ENCODE measurements around the gene ABHD12.

The ABHD12 gene

DNA sequence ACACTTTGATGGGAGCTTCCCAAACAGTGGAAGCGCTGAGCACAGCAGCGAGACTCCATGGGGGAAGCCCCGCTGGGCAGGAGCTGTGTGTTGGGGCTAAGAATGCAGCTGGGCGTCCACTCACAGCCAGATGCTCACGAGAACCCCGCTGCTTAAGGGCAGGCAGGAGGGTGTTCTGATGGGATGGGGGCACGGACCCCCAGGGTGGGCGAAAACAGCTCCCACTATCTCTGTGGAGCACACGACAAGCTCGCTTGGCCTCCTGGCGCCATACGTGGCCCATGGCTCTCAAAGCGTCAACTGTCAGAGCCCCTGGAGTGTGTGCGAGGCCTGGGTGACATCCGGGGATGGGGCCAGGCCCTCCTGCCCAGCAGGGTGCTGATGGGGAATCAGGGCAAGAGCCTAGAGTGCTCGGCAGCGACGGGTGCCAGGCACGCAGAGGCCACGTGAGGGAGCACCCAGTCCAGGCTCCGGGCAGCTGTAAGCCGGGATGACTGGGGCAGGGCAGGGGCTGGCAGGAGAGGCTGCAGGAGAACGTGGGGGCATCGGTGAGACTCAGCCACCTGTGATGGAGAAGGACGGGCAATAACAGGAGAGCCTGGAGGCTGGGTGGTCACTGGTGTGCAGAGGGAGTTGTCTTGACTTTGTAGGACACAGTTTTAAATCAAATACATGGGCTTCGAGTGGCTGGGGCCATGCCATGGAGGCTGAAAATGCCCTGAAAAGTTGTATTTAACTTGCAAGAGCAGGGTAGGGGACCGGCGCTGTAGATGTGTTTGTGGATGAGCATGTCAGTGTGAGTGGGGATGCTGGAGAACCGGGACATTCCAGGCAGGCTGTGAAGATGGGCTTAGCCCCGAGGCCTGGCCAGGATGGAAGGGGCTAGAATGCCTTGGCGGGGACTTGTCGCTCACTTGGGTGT is 115.5 kb downstream of the ABHD12 start:
- DNase-seq: no peak

DNA sequence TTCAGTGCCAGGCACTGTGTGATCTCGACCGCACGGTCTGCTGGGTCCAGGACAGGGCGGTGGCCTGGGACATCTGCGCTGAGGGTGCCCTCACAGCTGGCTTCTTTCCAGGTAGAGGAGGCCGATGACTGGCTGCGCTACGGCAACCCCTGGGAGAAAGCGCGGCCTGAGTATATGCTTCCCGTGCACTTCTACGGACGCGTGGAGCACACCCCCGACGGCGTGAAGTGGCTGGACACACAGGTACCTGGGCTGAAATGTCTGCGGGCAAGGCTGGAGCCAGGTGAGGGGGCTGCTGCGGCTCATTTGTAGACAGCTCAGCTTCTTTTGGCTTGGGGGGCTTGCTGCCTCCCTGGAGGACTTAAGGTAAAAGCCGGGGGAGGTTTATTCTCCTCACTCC is 116.2 kb downstream of the ABHD12 start:
- no peak for DNase-seq

DNA sequence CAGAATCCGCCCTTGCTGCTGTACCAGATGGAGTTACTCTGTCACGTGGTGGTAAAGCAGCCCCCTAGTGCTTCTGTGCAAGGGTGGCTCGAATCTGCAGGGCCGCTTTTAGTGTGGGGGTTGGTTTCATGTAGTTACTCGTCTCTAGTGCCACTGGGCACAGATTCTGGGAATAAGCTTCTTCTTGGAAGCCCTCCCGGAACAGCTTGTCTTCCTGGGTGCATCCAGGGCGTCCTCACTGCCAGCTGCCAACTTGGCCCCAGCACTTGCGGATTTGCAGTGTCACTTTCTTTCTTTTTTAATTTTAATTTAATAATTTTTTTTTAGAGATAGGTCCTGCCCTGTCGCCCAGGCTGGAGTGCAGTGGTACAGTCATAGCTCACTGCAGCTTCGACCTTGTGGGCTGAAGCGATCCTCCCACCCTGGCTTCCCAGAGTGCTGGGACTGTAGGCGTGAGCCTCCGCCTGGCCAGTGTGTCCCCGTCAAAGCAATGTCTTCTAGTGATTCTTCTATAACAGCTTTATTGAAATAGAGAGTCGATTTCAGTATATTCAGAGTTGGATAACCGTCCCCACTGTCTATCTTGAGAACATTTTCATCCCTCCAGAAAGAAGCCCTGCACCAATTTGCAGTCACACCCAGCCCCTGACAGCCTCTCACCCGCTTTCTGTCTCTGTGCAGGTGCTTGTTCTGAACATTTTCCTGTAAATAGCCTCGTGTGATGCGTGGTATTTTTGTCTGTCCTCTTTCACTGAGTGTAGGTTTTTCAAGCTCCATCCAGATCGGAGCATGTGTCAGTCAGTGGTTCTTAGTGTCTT is 116.9 kb downstream of the ABHD12 start:
- no peak for DNase-seq

DNA sequence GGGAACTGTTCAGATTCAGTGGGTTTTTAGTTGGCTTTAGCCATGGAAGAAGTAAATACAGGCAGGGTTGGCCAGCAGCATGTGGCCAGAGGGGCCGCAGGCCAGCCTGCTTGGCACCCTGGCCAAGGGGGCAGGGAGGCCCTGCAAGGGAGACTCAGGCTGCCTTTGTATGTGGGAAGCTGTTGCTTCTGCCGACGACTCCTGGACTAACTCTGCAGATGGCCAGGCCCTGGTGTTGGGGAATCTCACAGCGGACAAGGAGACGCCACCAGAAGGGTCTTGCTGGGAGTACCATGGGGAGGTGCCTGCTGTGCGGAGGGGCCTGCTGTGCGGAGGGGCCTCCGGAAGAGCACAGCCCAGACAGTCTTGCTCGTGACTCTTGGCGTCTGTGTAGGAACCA is 117.6 kb downstream of the ABHD12 start:
- DNase-seq: no peak

DNA sequence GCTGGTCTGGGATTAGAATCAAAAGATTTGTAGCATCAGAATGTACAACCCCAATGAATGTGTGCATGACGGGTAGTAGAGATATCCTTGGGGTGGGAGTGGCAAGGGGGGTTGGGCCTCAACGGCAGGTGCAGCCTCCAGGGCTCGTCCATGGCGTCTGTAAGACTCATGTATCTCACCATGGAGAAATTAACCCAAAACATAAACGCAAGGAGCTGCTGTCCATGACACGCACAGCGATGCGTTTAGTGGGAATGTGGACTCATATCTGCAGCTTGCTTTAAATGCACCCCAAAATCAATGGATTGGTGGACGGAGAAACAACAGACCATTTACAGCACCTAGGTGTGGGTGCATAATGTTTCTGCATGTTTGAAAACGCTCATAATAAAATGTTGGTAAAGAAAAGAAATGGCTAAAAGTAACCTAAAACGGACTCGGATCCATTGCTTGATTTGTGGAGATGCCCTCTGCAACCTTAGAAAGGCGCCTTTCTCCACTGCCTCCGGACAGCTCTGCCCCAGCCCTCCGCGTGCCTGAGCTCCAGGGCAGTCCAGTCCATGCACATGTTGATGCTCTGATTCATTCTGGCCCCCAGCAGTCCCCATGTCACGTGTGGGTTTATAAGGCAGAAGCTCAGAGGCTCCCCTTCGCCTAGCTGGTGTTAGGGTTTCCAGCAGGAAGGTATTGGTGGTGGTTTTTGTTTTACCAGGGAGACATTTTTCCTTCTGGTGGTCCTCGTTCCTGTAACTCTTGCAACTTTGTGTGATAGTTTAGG is 118.2 kb downstream of the ABHD12 start:
- no peak for DNase-seq

DNA sequence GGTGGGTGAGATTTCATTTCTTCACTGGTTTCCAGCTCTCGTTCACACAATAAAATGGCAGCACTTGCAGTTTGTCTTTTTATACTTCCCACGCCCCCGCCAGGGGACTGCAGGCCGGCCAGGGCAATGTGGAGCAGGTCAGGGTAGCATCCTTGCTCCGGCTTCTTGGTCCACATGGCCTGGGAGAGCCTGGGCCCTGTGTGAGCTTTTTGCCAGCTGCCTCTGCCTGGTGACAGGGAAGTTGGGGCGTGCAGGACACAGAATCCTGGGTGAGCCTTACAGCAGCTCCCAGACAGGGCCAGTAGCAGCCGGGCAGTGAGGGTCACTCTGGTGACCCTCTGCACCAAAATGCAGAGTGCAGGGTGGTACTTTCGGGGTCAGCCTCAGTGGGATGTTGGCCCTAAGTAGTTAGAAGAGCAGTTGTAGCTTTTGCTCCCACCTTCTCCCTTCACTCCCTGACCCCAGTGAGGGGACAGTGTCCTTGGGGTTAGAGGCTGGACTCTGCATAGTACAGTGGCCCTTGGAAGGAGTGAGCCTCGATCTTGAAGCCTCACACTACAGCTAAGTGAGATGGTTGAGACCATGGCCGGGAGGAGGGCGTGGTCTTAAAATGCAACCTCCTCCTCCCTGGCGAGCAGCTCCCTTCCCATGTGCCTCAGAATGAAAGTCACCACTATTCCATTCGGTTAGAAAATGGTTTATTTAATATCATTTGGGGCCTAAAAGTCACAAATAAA is 119.0 kb downstream of the ABHD12 start:
- DNase-seq: no peak

DNA sequence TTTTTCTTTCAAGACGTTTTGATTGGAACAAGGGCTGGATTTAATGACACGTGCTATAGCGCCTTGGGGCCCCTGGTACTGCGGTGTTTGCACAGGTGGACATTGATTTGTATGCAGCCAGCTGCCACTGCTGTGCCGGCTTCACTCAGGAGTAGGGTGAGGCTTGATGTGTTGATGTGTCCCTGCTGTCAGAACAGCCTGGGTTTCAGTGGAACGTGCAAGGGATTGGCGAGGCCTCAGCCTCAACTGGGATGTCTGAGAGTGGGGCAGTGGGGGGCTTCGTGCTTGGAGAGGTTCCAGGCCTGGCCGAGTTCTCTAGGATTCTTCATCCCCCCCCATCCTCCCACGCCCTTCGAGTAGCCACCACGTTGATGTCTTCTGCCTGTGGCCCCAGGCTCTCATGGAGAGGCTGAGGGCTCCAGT is 119.8 kb downstream of the ABHD12 start:
- no peak for DNase-seq

DNA sequence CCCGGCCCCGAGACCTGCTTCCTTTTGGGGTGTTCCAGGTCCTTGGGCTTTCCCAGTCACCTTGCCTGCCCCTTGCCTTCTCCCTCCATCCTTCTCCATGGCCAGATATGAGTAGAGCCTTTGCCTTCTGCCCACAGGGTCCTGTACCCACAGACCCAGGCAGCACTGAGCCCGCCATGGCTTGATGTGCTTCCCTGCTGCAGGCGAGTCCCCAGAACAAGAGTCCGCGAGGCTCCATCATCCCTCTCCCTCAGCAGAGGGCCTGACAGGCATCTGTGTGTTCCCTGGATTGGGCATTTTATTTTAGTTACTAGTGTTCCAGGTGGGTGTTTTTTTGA is 120.8 kb downstream of the ABHD12 start:
- DNase-seq: no peak

DNA sequence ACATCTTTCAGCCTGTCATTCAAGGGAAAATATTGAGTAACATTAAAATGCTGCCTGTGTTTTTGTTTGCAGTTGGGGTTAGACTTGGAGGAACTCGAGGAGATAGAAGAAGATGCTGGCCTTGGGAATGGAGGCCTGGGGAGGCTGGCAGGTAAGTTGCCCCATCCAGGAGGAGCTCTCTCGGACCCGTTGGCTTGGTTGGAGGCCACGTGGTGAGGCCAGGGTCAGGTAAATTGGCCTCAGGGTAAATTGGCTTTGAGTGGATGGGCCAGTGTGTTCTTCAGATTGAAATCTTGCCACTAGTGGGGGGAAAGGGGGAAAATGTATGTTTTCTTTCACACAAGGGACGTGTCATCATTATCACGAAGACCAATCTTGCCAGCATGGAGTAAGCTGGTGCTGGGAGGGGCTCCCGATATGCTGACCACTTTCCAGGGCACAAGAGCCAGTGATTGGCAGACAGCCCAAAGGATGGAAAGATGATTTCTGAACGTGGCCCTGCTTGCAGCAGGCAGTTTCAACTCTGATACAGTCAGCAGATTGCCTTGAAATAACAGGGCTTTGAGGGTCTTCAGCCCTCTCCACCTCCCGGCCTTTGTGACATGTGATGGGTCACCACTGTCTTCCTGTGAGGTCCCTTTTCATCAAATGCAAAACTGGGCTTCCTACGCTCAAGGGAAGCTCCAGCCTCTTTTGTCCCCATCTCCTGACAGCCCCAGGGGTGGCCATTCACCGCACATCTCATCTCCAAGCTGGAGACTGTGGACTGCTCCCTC is 121.4 kb downstream of the ABHD12 start:
- DNase-seq: no peak

DNA sequence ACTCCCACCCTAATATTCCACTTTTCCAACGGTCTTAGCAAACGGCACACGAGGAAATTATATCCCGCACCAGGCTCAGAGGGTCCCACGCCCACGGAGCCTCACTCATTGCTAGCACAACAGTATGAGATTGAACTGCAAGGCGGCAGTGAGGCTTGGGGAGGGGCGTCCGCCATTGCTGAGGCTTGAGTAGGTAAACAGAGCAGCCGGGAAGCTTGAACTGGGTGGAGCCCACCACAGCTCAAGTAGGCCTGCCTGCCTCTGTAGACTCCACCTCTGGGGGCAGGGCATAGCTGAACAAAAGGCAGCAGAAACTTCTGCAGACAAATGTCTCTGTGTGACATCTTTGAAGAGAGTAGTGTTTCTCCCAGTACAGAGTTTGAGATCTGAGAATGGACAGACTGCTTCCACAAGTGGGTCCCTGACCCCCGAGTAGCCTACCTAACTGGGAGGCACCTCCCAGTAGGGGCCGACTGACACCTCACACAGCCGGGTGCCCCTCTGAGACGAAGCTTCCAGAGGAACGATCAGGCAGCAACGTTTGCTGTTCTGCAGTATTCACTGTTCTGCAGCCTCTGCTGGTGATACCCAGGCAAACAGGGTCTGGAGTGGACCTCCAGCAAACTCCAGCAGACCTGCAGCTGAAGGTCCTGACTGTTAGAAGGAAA is 129.7 kb downstream of the ABHD12 start:
- peak in 5 of 6 experiments; percentile 24 to 59 (median 51) for DNase-seq

DNA sequence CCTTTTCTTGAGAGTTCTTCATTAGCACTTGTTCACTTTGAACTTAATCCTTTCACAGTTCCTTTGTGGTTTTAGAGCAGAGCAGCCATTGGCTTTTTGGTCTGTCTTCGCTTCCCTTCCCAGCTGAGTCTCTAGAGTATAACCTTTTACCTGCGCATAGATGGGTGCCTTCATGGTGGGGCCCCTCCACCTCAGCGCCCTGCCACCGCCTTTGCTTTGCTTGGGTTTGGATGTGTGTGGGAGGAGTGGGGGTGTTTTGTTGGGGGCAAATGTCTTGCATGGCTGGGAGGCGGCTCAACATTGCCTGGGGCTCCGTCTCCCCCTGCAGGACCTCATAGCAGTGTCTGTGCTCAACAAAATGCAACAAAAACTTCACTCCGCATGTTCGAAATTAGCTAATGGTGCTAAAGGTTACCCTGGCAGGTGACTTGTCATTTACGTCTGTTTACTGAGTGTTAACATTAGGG is 130.8 kb downstream of the ABHD12 start:
- peak in 5 of 6 experiments; percentile 14 to 66 (median 42) for DNase-seq

DNA sequence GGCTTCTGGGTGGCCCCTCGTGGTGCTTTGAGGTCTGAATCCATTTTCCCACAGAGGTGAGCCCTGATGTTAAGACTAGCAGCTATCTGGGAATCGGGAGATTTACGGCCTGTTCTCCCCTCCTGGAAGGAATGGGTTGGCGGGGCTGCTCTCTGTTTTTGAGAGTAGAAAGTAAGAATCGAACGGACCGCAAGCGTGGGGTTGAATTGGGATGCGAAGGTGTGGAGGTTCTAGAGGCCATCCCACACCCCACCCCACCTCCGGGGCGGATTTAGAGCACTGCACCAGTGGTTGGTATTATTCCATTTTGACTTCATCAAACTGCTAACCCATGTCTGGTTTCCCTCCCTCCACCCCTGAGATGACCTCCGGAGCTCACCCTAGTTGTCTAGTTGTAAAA is 131.3 kb downstream of the ABHD12 start:
- no peak for DNase-seq

DNA sequence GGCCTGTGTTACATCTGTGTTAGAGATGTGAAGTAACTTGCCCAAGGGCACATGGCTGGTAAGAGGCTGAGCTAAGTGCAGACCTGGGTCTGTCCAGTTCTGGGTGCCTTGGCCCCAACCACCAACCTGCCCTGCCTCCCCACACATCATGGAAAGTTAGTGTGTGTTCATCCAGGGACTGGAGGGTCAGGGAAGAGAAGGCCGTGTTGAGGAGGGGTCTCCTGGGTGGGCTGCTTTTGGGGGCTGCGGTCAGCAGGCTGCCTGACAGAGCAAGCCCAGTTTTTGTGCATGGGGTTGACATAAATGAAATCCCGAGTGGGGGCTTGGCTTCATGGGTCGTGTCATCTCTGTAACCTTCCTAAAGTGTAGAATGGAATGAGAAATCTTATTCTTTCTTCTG is 131.8 kb downstream of the ABHD12 start:
- DNase-seq: no peak

DNA sequence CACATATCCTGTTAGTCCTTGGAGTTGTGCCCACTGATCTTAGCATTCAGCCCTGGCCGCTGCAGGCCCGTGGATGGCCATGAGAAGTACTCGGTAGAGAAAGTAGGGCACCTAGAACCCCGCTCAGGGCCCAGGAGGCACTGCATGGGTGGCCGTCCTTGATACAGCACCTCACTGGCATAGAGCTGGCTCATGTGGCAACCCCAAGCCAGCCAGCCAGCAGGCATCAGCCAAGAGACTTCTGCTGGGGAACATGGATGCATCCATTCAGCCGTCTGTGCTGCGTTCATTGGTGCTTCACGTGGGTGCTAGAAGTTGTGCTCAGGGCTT is 132.2 kb downstream of the ABHD12 start:
- no peak for DNase-seq

DNA sequence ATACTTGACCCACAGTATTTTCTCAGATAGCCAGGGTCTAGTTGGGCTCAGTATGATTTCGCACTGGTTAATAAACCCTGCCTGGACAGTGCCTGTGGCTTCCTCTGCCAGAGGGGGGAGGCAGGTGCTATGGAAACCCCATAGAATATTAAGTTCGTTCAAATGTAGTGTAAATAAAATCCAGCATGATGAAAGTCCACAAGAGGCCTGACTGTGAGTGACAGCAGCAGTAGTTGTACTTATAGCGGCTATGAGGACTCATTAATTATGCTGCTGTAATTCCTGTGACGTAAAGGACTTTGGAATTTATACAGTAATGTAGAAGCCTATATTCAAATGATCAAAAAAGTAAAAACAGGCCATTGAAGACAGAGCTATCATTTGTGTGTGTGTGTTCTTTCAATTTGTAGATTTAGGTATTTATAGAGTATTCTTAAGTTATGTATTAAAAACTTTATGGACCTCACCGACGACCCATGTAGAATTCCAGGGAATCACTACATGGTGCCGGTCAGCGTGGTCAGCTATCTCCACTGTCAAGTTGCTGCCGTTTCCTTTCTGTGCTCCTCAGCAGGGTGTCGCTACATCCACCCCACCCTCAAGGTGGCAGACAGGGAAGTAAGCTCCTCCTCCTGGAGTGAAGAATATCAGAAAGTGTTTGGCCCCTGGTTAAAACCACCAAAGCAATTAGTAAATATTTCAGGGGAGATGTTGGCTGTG is 132.7 kb downstream of the ABHD12 start:
- DNase-seq: no peak

DNA sequence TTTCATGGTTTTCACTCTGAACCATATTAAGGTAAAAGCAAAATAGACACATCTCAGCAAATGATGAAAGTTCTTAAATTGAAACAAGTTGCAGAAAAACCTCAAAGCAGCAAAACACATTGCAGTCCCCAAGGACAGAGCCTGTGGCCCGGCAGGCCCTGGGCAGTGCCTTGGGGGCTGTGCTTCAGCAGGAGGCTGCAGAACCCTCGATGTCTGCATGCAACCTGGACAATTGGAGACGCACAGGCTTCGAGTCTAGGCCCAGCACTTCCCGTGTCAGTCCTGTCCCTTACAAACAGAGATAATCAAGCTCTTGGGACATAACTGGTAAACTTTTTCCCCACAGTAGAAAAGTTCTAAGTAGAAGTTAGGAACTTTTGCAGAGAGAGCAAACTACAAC is 133.5 kb downstream of the ABHD12 start:
- no peak for DNase-seq

DNA sequence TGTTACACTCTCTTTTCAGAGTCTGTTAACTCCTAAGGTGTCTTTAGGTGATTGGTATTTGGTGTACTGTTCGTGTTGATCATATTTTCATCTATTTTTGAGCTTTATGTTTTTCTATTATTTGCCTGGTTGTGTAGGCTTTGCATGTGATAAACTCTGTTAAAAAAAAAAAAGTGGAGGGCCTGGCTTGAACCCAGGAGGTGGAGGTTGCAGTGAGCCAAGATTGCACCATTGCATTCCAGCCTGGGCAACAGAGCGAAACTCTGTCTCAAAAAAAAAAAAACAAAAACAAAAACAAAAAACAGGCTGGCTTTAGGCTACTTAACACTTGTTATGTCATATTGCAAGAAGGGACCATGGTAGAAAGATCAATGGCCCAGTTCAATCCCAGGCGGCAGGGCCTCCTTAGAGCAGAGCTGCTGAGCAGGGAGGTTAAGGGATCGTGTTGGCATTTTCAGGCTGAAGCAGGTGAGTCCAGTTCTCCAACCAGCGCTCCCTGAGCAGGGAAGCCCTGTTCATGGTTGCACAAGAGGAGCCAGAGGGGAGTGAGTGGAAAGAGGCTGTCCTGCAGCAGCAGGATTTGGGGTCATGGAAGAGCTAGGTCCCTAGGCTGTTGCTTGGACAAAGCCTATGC is 134.3 kb downstream of the ABHD12 start:
- DNase-seq: no peak

DNA sequence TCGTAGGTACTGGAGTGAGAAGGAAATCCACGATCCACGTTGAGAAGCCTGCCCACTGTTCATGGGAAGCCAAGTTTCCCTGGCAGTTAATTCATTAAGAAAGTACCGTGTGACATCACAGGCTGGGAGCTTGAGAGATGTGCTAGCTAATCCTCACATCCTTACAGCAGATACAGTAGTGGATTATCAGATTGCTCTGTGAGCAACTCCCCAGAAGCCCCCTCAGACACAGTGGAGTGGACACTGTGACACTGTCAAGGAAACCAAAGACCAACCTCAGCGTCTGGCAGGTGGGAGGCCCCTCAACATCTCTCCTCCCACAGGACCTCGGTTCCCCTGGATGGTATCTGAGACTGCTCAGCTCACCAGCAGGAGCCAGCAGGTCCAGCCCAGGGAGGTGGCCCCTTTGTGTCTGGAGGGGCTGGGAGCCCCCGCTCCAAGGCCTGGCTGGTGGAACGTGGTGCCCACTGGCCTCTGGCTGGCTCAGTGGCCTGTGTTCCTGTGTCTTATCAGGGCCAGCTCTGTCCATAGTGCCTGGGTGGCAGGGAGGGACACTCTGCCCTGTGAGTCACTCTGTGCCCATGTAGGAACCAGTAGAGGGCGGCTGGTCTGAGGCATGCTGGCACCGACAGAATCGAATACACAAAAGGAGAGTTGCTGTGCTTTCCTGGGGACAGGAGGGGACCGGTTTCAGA is 135.5 kb downstream of the ABHD12 start:
- no peak for DNase-seq

DNA sequence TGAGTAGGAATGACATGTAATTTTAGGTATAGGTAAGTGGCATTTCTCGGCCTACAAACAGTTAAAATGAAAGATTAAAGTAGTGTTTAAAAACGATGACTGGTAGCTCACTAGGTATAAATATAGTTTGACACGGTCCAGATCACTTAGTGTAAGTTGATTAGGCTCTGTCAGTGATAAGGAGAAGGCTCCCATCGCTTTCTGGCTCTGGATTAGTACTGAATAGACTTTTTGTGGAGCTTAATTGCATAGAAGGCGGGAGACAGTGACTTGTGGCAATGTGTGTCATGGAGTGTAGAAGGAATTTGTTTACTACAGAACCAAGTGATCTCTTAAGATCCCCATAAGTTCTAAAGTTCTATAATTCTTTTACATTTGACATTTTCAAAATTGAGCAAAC is 136.1 kb downstream of the ABHD12 start:
- no peak for DNase-seq

Data from stimulated activated naive CD4-positive, alpha-beta T cell (primary cell).